K562 (cell line): Measurements from ENCODE around the gene CAMK1D. TPM values are rescaled to one million over a fixed set of nuclear protein-coding genes. Genes with fewer than 3 reads are reported as not detected.

Source experiments
- ATAC-seq: fragments of 200-7000 bp; cut with Tn5 transposase; 3 replicates; pipeline ENCODE4 v1.9.1; 2020; ENCODE audit warnings: moderate library complexity
- BruUV-seq: library from RNA; stranded (reverse); fragments of 400-500 nt; replicated peaks from 2 replicates; lab custom pipeline; 2021; lab: Mats Ljungman, UMichigan
- CTCF ChIA-PET: fragments of 300-600 bp; formaldehyde crosslinking; extraction: SDS; loops from one replicate; lab custom pipeline; 2021; ENCODE audit warnings: low intra/inter-chr PET ratio; lab: Yijun Ruan, JAX
- POLR2A ChIA-PET: fragments of 300-600, 350-650 bp; sonication (Branson Sonifier 250); formaldehyde crosslinking; extraction: SDS; loops from one replicate; lab custom pipeline; 2021; ENCODE audit warnings: antibody characterized with exemption, inconsistent platforms; lab: Yijun Ruan, JAX
- DNase-seq, 4 experiments: peaks; one replicate each; pipeline versions ENCODE4 v3.0.0 to v3.0.0-alpha.2; 2011 to 2018; ENCODE audit warnings: low spot score in 3 of 4, mixed read lengths in 3 of 4; ENCODE audit errors: extremely low read depth in 1 of 4
- FAIRE-seq: peaks from 2 replicates; lab custom pipeline; 2011; peaks lifted over from hg19 to GRCh38; lab: Jason Lieb, UNC
- H2AFZ ChIP-seq: 2 replicates; pipeline ENCODE4 v1.6.0; 2011; ENCODE audit warnings: low read depth, low read length, control low read depth, inconsistent platforms
- H3K27ac ChIP-seq: fragments of 200-600 bp; 3 replicates; pipeline ENCODE4 v1.8.0; 2011; ENCODE audit warnings: low read depth, mild to moderate bottlenecking, control low read depth, inconsistent platforms, low read length, moderate library complexity, mixed read lengths; ENCODE audit errors: extremely low read depth
- H3K27me3 ChIP-seq, 2 experiments: fragments of 300-600 bp in 1 of 2; 2 replicates in 1 of 2; 3 replicates in 1 of 2; pipeline versions ENCODE4 v1.6.0 to v1.8.0; 2011; ENCODE audit warnings: inconsistent platforms in 2 of 2, low read length in 2 of 2, mild to moderate bottlenecking in 1 of 2, mixed read lengths in 1 of 2, moderate library complexity in 1 of 2; ENCODE audit not compliant: control insufficient read depth in 2 of 2, insufficient read depth in 2 of 2
- H3K36me3 ChIP-seq: fragments of 300-600 bp; 3 replicates; pipeline ENCODE4 v1.8.0; 2011; ENCODE audit warnings: mild to moderate bottlenecking, low read length, inconsistent platforms; ENCODE audit not compliant: control insufficient read depth, insufficient read depth
- H3K4me1 ChIP-seq, 2 experiments: fragments of 200-600 bp in 1 of 2; replicated peaks in 1 of 2; 2 replicates in 1 of 2; 3 replicates in 1 of 2; pipeline versions ENCODE4 v1.5.1 to v1.8.0; 2011; ENCODE audit warnings: inconsistent platforms in 2 of 2, low read length in 2 of 2, mild to moderate bottlenecking in 1 of 2, mixed read lengths in 1 of 2, moderate library complexity in 1 of 2; ENCODE audit not compliant: control insufficient read depth in 2 of 2, insufficient read depth in 2 of 2
- H3K4me2 ChIP-seq: 2 replicates; pipeline ENCODE4 v1.6.1; 2011; ENCODE audit warnings: low read length, control low read depth, inconsistent platforms, mixed read lengths; ENCODE audit not compliant: insufficient read depth
- H3K4me3 ChIP-seq: fragments of 200-600 bp; sonication (generic), shearing (Covaris generic); 2 replicates; pipeline ENCODE4 v1.5.1; 2016; ENCODE audit warnings: control low read depth, inconsistent platforms
- H3K79me2 ChIP-seq: fragments of 200-600 bp; 3 replicates; pipeline ENCODE4 v1.8.0; 2011; ENCODE audit warnings: low read length, inconsistent platforms; ENCODE audit not compliant: control insufficient read depth, insufficient read depth
- H3K9ac ChIP-seq, 2 experiments: 2 replicates each; pipeline versions ENCODE4 v1.6.0 to v1.6.1; 2011; ENCODE audit warnings: low read depth in 2 of 2, low read length in 2 of 2, control low read depth in 1 of 2, inconsistent platforms in 1 of 2, mild to moderate bottlenecking in 1 of 2, mixed read lengths in 1 of 2; ENCODE audit not compliant: insufficient read depth in 1 of 2
- H3K9me1 ChIP-seq: one replicate; pipeline ENCODE4 v1.6.0; 2011; ENCODE audit warnings: inconsistent platforms, mild to moderate bottlenecking, low read length, moderate library complexity; ENCODE audit not compliant: control insufficient read depth, insufficient read depth
- H3K9me3 ChIP-seq: replicated peaks from 2 replicates; pipeline ENCODE4 v1.5.1; 2011; ENCODE audit warnings: low read depth, low read length, inconsistent platforms; ENCODE audit not compliant: control insufficient read depth, insufficient read depth
- H4K20me1 ChIP-seq: replicated peaks from 2 replicates; pipeline ENCODE4 v1.6.1; 2011; ENCODE audit warnings: low read length, inconsistent platforms, mixed read lengths; ENCODE audit not compliant: control insufficient read depth, insufficient read depth
- DEAF1 ChIP-seq: fragments of 450-650 bp; formaldehyde crosslinking; IDR thresholded peaks from 2 replicates; pipeline ENCODE4 v1.4.0; 2020; ENCODE audit warnings: mild to moderate bottlenecking, moderate library complexity
- E4F1 ChIP-seq: fragments of 250-450 bp; sonication (Bioruptor Pico); IDR thresholded peaks from 2 replicates; pipeline ENCODE4 v1.5.0; 2021; ENCODE audit warnings: mild to moderate bottlenecking, borderline replicate concordance
- GABPA ChIP-seq: fragments of 200-800 bp; sonication (Bioruptor generic); conservative IDR thresholded peaks from 2 replicates; pipeline ENCODE4 v1.6.1; 2016; ENCODE audit warnings: low read depth, missing genetic modification characterization, missing compliant biosample characterization
- KLF1 ChIP-seq: fragments of 450-650 bp; IDR thresholded peaks from 2 replicates; pipeline ENCODE4 v1.6.1; 2016; ENCODE audit warnings: missing genetic modification characterization, missing compliant biosample characterization
- KLF16 ChIP-seq: IDR thresholded peaks from 2 replicates; pipeline ENCODE4 v1.6.1; 2016; ENCODE audit warnings: antibody characterized with exemption
- MLX ChIP-seq, 2 experiments: fragments of 450-650 bp in 1 of 2; sonication (generic) in 1 of 2; formaldehyde crosslinking; conservative IDR thresholded peaks; 2 replicates each; pipeline versions ENCODE4 v1.4.0 to v1.8.1; 2020 to 2022; ENCODE audit warnings: mild to moderate bottlenecking in 1 of 2, missing genetic modification reagents in 1 of 2
- NFYB ChIP-seq: IDR thresholded peaks from 2 replicates; pipeline ENCODE4 v1.6.1; 2011; ENCODE audit warnings: mild to moderate bottlenecking, moderate library complexity; ENCODE audit not compliant: insufficient read length; ENCODE audit errors: extremely low read depth
- NKRF ChIP-seq: fragments of 450-650 bp; IDR thresholded peaks from 2 replicates; pipeline ENCODE4 v1.6.1; 2016; ENCODE audit warnings: borderline replicate concordance
- TCF7 ChIP-seq: sonication (generic); IDR thresholded peaks from 2 replicates; pipeline ENCODE4 v1.6.1; 2016; ENCODE audit warnings: antibody characterized with exemption, borderline replicate concordance
- ZFP36 ChIP-seq: fragments of 150-350 bp; IDR thresholded peaks from 2 replicates; pipeline ENCODE4 v1.6.1; 2018; ENCODE audit warnings: low read length, low read depth; ENCODE audit not compliant: partially characterized antibody
- ZNF75A ChIP-seq: fragments of 450-650 bp; formaldehyde crosslinking; IDR thresholded peaks from 2 replicates; pipeline ENCODE4 v1.4.0; 2020; ENCODE audit warnings: mild to moderate bottlenecking
- ZNF778 ChIP-seq: fragments of 450-650 bp; formaldehyde crosslinking; IDR thresholded peaks from 2 replicates; pipeline ENCODE4 v1.4.0; 2020; ENCODE audit warnings: mild to moderate bottlenecking, moderate library complexity
- WGBS: fragments of 100-300 bp; shearing (Covaris generic); methylation state at CpG from one replicate; pipeline ENCODE4 v1.1.6; 2016; ENCODE audit warnings: low coverage, mixed read lengths; ENCODE audit not compliant: insufficient coverage; ENCODE audit errors: missing lambda C conversion rate; 5-methylcytosine and 5-hydroxymethylcytosine counted together
- in situ Hi-C: fragments of 300-500 bp; cut with MboI; formaldehyde crosslinking; loops from 4 replicates; pipeline ENCODE4 v1.15.0; 2018; ENCODE audit warnings: inconsistent platforms, mixed read lengths
- intact Hi-C: fragments of 100-400 bp; cut with micrococcal nuclease; formaldehyde crosslinking; loops from 2 replicates; pipeline ENCODE4 v1.14.2; 2022
- polyA plus RNA-seq, 8 experiments: library from polyadenylated mRNA; depleted of rRNA in 4 of 8; stranded (reverse) in 5 of 8; unstranded in 3 of 8; fragments of >200 nt; fragmentation: Nextera tagmentation in 2 of 8; fragmentation: Illumina TruSeq in 1 of 8; extraction: Ambion mirVana in 2 of 8; extraction: Trizol in 1 of 8; gene quantifications; 2 replicates each; pipeline versions ENCODE4 v1.2.1 to v1.2.3, GENCODE V29; 2011 to 2014; ENCODE audit warnings: inconsistent platforms in 1 of 8, missing spikeins in 1 of 8
- total RNA-seq, 7 experiments: library from RNA; depleted of rRNA in 6 of 7; stranded (reverse); fragments of >200 nt in 6 of 7; fragmentation: Illumina TruSeq in 2 of 7; extraction: Trizol in 2 of 7; gene quantifications; 2 replicates each; pipeline versions ENCODE4 v1.2.1 to v1.2.3, GENCODE V29; 2011 to 2021; ENCODE audit warnings: low replicate concordance in 1 of 7

The CAMK1D gene
- total and polyA plus RNA-seq, 9 of the 15 experiments (the other 6 are each of a cell fraction or from before 2014, with no cell fraction given): 0.12 to 0.24 (median 0.20) TPM; not detected in 5

- ChIA-PET POLR2A (no interaction called here), CTCF (no interaction called here)
- BruUV-seq: no TSS peak
- H3K4me3 ChIP-seq: no peak overlapping the region
- peaks cover 2 to 24% of the 10 kb centered on the region in 2 experiments; a peak in 2 of 5 replicates for H3K27me3 ChIP-seq
- 0% methylated on average over 8 of the region's 8 CpGs for WGBS
- DNase-seq (no peak), ATAC-seq (no peak), FAIRE-seq (no peak)
- intact Hi-C loops: no loop called here
- H2AFZ ChIP-seq: no peak overlapping the region
- H3K4me1 ChIP-seq: no peaks in the 10 kb centered on the region; a peak in 1 of 5 replicates
- H3K36me3 ChIP-seq: no peaks in the 10 kb centered on the region
- H3K9ac ChIP-seq: no peak overlapping the region
- in situ Hi-C loops: no loop called here
- H3K9me3 ChIP-seq: no peaks in the 10 kb centered on the region
- H3K9me1 ChIP-seq: no peaks in the 10 kb centered on the region
- no peak overlapping the region for H3K27ac ChIP-seq
- H4K20me1 ChIP-seq: no peaks in the 10 kb centered on the region
- no peak overlapping the region for H3K4me2 ChIP-seq
- H3K79me2 ChIP-seq: no peaks in the 10 kb centered on the region
- TF ChIP-seq MLX (CRISPR knock-in tag; conservative IDR thresholded peaks at IDR 0.05) (no peak), DEAF1 (CRISPR knock-in tag) (no peak), KLF16 (no peak), TCF7 (no peak), ZFP36 (no peak), KLF1 (no peak), NFYB (no peak), GABPA (no peak), NKRF (no peak), ZNF75A (CRISPR knock-in tag) (no peak), ZNF778 (CRISPR knock-in tag) (no peak), E4F1 (no peak)
Measured at GRCh38 chr10:12873172-12873571, 523.8 kb downstream of the CAMK1D start.
